Activated T-cell treated with anti-CD3 and anti-CD28 coated beads for 24 hours (primary cell): ENCODE results near the gene ARF3.

Source experiments
- DNase-seq: peaks from one replicate; pipeline ENCODE4 v3.0.0-alpha.2; 2020; ENCODE audit warnings: low read depth

Gene ARF3

DNA sequence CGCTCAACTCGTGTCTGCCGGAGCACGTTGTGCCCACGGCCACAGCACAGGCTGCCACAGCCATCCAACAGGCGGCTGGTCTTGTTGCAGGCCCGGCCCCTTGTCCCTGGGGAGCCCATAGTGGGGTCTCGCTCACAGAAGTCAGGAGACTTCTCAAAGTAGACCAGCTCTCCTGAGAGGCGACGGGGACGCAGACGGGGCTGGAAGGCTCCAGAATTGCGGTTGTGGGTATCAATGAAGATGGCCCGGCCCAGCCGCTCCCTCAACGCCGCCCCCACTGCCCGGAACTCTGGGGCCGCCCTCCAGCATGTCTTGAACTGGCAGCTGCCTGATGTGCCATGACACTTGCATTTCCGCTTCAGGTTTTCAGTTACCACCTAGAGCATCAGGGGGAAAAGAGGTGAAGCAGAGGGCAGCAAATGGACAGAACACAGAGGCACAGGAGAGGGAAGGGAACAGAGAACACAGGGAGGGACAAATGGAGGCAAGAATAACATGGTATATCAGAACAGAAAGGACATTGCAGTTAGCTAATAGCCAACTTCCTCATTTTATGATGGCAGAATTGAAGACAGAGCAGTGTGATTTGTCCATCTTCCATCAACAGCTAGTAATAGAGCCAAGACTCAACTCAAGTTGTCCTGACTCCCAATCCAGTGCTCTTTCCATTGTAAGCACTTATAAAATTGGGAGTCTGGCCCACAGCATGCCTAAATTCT, 9.0 kb upstream of the ARF3 start:
- no peak for DNase-seq

DNA sequence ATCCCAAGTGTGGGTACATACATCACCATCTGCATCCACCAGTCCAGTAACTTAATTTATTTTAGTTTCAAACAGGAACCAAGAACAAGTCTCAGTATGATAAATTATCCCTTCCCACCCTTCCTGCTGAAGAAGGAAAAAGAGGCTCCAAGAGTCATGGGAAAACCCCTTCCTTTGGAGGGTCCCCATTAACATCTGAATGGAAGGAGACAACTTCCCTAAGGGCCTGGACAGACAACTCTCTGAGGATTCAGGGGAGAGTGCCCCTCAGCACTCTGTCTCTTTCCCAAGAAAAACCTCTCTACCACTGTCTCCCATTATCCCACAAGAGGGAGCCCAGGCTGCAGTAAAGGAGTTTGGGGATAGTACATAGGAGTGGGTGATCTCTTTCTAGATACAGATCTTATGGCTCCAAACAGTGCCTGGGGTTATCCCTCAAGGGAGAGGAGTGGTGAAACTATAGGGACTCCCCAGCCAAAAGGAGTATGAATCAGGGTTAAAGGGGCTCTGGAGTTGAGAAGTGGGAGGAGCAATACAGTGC, 8.1 kb upstream of the ARF3 start:
- DNase-seq, result no peak

DNA sequence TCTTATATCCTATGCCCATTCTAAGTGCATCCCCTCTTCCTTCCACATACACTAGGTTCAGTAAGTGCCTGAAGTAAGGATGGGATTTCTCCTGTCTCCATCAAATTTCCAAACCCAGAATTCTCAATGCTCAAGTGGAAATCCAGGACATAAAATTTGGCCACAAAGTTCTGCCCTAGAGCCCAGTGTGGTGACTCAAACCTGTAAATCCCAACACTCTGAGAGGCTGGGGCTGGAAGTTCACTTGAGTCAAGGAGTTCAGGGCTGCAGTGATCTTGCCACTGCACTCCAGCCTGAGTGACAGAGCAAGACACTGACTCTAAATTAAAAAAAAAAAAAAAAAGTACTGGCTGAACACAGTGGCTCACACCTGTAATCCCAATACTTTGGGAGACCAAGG, 4.5 kb upstream of the ARF3 start:
- no peak for DNase-seq

DNA sequence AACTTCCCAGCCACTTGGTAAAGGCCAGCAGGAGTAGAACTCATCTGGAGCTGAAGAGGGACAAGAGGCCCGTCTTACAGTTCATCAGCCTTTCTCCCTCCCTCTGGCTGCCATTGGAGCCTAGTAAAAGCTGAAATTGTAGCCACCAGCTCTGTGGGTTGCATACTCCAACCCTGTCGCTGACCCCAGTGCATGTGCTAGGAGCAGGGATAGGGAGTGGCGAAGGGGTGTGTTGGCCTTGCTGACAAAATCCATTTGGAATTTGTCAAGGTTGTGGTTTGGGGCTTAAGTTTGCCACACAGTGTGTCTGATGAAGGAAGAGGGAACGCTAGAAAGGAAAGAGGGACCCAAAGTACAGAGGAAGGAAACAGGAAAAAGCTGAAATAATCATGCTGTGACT, 4.0 kb upstream of the ARF3 start:
- no peak for DNase-seq

DNA sequence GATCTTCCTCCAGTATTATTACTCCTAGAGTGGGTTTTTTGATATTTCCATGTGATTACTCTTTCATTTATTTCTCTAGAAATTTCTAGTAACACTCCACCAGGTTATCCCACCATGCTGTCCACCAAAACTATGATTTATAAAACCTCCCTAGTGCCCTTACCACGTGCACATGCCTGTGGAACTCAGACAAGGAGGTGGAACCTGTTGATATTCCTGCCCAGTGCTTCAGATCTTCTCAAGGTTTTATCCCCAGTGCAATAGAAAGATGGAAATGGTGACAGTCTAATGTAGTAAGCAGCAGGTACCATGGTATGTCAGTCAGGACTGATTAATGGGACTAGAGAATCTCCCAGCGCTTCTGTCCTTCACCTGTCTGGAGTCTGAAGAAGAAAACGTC, 3.5 kb upstream of the ARF3 start:
- DNase-seq, result no peak

DNA sequence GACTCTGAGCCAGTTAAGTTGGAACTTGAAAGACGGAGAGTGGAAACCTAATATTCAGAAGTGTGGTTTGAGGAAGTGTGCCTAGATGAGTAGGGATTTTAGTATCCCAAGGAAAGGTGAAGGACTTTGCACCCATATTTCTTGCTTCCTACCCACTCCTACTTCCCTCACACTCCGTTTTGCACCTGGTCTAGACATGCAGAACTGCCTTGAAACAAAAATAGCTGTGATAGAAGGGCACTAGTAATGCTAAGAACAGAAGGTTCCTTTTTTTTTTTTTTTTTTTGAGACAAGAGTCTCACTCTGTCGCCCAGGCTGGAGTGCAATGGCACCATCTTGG, 732 bp upstream of the ARF3 start:
- DNase-seq, result no peak

DNA sequence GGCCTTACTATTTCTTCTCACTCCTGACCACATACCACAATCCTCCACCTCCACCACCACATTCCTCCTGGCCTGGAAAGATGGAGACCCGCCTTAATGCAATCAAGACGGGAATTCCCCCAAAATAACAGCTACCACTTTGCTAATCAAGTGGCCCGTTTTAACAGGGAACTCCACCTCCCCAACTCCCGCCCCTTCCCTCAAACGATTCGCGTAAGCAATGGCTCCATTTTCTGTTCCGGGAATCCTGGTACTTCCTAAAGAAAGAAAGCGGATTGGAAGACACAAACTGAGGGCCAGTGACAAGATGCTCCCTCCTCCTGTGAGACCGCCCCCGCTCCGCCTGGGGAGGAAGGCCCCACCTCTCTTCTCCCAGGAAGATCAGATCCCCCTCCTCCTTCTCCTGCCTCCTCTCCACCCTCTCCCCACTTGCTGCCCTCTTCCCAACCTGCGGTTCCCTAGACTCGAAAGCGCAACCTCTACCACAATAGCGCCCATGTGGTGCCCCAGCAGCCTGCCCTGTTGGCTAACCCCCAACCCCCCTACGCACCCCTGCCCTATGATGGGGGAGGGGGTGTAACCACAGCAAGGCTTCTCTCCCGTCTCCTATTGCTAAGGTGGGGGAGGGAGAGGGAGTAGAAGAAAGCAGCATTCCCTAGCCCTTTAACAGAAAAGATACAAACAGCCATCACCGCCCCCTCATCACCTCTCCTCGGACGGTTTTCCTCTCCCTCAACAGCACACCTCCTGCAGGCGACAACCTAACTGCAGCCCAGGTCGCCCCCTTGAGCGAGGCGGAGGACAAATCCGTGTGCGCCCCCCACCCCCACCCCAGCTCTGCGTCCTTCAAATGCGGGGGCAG, 777 bp downstream of the ARF3 start:
- no peak for DNase-seq

DNA sequence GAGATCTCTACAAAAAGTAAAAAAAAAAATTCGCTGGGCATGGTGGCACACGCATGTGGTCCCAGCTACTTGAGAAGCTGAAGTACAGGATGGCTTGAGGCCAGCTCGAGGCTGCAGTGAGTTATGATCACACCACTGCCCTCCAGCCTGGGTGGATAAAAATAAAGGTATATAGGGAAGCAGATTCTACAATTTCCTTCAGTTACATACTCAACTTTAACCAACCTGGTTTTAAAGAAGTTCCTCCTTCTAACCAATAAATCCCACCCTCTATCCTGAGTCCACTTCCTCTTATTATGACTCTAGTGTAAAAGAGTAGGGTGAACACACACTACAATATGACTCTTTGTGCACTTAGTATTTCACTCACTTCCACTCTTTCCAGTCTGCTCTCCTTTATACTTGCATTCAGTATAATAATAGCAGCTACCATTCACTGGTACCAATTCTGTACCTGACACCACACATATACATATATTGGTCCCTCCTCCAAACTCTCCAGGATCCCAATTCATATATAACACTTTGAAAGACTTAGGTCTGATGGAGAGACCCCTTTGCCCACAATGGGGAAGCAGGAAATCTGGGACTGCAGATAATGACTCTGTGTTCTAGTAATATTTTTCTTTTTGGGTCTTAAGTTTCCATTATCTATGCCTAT, 2.3 kb downstream of the ARF3 start:
- DNase-seq, result no peak

DNA sequence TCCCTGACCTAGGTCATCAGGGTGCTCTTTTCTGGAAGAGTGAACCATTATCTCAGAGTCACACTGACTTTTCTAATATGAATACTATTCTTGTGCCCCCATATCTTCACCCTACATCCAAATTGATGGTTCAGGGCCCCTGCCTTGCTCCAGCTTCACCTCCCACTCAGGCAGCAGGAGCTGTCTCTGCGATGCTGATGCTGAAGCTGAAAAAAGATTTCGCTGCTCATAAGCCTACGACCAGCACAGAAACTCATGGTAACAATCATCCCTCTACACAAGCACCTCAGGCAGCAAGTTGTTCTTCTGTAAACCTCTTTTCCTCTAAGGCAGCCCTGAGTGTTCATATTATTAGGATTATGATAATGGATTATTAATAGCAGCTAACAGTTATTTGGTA, 3.2 kb downstream of the ARF3 start:
- DNase-seq, result no peak

DNA sequence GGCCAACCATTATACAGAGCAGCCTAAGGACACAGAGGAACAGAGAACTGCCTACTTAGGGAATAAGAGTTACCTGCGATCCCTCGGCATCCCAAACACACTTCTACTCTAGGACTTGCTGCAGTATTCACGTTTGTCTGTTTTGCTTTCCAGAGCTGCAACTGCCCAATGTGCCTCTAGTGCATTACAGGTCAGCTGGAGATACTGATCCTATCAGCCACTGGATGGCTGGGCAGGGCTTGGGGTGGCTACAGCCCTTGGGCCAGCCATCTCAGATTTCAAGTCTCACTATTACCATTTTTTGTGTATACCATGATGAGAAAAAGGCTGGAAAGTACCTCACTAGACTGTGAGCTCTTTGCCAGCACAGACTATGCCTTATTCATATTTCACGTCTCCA, 4.6 kb downstream of the ARF3 start:
- no peak for DNase-seq

DNA sequence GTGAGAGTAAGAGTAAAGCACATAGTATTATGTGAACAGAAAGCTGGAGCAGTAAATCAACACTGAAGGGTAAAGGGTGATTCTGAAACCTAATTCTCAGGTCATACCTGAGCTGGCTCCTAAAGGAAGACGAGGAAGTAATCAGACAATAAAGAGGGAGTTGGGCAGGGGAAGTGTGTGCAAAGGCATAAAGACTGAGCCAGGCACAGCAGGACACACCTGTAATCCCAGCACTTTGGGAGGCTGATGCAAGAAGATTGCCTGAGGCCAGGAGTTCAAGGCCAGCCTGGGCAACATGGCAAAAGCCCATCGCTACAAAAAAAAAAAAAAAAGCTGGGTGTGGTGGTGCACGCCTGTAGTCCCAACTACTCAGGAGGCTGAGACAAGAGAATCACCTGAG, 9.6 kb downstream of the ARF3 start:
- DNase-seq, result no peak

DNA sequence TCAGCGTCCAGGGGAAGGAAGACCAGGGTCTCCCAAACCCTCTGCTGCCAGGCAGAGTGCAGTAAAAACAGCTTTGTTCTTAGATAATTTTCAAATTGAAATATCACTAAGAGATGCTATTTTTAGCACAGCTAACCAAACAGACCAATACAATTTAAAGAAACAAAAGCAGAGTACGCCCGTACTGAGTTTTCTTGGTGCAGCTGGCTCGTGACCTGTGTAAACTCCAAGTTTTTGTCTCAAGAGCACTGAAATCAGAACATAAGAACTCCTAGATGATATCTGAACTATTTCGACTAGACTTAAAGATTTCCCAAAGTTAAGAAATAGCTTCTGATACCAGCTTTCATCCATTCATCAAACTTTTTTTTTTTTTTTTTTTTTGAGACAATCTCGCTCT, 10.3 kb downstream of the ARF3 start:
- no peak for DNase-seq

DNA sequence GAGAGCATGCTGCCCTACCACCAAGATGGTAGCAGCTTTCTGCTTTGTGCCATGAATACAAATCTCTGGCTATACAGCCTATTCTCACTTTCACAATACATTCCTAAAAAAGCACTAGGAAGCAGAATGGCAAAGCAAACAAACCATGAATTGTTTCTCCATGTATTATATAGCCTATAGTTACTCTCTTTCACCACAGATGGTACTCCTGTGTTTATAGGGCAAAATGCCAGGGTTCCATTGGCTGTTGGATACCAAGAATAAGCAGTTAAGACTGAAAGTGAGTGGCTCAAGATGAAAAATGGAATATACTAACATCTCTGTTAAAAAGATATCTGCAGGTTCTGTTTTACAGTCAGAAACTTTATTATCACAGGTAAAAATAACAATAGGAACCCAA, 11.1 kb downstream of the ARF3 start:
- no peak for DNase-seq

DNA sequence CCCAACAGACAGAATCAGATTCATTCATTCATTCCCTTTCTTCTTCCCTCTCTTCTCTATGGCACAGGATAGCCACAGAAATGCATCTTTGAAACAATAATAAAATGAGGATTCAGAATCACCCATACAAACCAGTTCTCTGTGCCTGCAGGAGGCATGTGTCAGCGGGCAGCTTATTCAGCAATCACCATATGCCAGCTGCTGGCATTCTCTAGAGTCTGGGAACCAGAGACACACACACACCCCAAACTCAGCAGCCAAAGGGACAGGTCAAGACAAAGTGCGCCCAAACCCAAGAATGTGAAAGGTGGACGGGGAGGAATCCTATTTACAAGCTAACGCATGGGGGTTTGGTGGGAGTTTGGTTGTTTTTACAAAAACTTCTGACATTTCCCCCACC, 14.1 kb downstream of the ARF3 start:
- no peak for DNase-seq

DNA sequence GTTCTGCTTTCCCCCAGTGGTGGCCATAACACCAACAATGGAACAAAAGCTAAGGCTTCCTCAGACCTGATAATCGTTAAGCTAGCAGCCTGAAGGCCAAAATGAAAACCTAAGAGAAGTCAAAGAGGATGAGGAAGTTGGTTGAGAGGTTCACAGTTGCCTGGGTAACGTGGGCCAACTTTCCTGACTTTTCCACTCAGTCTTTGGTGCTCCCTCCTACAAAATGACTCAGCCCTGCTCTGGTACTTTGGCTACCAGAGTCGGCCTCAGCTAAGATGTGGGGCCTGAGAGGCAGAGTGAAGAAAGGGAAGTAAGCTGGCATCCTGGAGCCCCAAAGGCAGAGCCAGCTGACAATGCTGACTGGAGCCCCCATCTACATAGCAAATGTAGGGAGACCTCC, 17.1 kb downstream of the ARF3 start:
- no peak for DNase-seq

DNA sequence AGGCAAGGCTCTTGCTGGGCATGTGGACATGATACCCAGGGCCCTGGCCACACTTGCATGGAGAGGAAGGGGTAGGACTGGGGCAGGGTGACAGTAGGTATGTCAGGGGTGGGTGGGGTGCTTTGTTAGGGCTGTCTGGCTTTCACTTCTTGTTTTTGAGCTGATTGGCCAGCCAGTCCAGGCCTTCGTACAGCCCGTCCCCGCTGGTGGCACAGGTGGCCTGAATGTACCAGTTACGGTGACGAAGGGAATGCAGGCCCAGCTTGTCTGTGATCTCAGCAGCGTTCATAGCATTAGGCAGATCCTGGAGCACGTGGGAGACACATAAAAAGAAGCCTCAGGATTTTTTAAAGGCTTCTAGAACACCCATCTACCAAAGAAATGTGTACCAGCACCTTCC, 18.5 kb downstream of the ARF3 start:
- no peak for DNase-seq

DNA sequence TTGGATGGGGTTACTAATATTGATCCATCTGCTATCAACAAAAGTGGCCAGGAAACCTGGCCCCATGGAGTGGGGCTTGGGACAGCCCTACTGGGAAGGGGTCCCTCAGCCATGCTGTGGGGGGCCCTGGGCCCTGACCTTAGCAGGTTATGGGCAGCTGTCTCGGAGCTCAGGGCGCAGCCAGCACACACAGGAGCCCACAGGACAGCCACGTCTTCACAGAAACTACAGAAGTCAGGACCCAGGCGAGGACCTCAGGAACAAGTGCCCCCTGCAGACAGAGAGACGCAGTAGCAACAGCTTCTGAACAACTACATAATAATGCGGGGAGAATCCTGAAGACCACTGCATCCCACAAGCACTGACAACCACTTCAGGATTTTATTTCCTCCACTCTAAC, 20.1 kb downstream of the ARF3 start:
- no peak for DNase-seq

DNA sequence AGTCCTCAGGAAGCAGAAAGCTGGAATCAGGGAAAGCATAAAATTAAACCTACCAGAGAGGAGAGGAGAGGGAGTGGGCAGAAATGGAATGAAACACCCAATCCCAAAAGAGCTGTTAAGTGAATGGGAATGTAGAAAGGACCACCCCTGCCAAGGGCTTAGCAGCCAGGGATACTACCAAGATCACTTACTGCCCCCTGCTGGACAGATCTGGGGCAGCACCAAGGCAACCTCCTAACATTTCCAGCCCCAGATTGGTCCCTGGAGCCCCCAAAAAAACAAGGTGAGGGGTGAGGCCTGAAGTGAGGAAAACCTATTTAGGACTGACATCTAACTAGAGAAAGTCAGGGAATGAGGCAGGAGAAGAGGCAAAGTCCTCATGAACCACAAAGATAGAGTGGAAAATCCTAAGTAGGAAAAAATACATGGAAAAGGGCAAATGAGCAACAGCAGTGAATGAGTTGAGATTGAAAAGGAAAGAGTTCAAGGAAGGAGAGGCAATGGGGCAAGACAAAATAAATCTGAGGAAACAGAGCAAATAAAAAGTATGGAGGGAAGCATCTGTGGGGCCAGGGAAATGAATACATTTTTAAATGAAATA, 20.8 kb downstream of the ARF3 start:
- peak; percentile 70 for DNase-seq

DNA sequence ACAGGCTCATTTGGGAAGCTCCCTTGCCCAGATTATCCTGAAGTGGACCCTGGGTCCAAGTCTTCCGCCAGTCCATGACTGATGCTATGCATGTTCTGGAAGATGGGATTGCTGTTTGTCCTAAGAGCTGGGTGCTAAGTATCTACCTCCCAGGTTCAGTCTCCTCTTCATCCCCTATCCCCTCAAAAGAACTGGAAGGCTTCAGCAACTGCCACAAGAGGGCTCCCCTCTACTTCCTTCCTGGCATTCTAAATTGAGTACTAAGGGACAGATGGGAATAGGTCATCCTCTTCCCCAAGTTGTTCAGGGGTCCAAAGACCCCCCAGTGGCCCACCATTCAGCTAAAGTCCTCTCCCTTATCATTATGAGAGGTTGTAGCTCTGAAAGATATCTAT, 23.0 kb downstream of the ARF3 start:
- DNase-seq, result no peak

DNA sequence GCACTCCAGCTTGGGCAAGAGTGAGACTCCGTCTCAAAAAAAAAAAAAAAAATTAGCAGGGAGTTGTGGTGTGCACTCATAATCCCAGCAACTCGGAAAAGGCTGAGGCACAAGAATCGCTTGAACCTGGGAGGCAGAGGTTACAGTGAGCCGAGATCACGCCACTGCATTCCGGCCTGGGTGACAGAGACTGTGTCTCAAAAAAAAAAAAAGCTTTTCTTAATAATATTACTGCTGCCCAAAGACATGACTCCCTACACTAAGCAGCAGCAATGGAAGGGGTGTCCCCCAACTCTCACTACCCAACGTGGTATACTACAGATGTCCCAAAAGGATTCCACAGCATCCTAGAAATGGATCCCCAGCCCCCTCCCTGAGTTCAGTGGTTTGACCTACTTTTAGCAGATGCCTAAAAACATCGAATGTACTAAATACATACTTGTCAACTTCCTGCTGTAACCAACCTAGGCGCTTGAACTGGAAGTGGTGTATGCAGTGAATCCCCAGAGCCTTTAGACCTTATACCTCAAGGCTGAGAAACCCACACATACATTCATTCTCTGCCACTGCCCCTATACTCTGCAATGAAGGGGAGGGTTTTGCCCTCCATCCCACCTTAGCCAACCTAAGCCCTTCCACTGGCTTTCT, 23.5 kb downstream of the ARF3 start:
- DNase-seq, result no peak

DNA sequence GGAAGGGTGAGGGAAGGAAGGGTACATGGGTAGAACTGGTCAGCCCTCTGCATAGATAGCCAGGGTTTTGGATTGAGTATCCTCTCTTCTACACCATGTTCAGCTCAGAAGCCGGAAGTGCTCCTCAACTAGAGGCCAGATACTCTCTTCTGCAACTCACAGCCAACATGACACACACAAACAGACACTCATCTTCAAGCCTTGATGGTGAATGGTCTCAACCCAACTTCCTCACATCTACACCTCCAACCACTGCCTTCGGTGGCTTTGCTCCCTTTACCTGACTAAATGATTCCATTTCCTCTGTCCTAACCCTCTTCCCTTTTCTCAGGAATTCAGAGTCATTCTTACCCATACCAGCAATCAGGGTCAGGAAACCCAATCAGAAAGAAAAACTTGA, 24.4 kb downstream of the ARF3 start:
- no peak for DNase-seq

DNA sequence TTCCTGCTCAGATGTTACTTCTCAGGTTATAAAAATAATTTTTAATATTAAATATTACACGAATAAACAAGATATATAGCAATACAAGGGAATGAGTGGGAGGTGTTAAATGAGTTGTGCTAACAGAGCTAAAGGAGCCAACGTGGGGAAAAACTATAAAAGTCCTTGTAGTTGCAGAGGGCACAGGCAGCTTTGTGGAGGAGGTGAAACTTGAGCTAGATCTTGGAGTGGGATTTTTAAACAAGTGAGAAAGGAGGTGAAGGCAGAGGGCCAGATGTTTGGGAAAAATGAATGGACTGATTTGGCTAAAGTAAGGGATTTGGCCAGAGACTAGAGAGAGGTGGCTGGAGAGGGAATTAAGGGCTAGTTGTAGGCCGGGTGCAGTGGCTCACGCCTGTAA, 26.8 kb downstream of the ARF3 start:
- no peak for DNase-seq
